CD4-positive, alpha-beta memory T cell (primary cell): Measurements from ENCODE around the gene ECE1. TPM values are rescaled to one million over a fixed set of nuclear protein-coding genes. Genes with fewer than 3 reads are reported as not detected.
"Not testable (repeated sequence)": the region's sequence is repeated elsewhere in the genome, so short reads cannot be mapped to it uniquely, and the experiment has no call there.

Experiments
- CTCF ChIA-PET: fragments of 350-600 bp; sonication (Branson Sonifier 250); formaldehyde crosslinking; loops from one replicate; lab custom pipeline; 2021; ENCODE audit warnings: inconsistent platforms; ENCODE audit not compliant: partially characterized antibody; lab: Charles Lee
- POLR2A ChIA-PET: fragments of 350-600 bp; sonication (Branson Sonifier 250); formaldehyde crosslinking; loops from one replicate; lab custom pipeline; 2021; ENCODE audit not compliant: partially characterized antibody; lab: Charles Lee
- DNase-seq, 5 donors: peaks; one replicate each; pipeline versions ENCODE4 v3.0.0 to v3.0.0-alpha.2; 2020 to 2022; ENCODE audit warnings: mixed read lengths in 1 of 5
- H3K27ac ChIP-seq: one replicate; pipeline ENCODE4 v1.7.0; 2013; ENCODE audit warnings: low read depth, low read length
- H3K27me3 ChIP-seq: 2 replicates; pipeline ENCODE4 v1.7.0; 2013; ENCODE audit warnings: mild to moderate bottlenecking, low read length, moderate library complexity; ENCODE audit not compliant: insufficient read depth
- H3K36me3 ChIP-seq: 2 replicates; pipeline ENCODE4 v1.7.0; 2013; ENCODE audit warnings: mild to moderate bottlenecking, low read length, moderate library complexity; ENCODE audit not compliant: insufficient read depth
- H3K4me1 ChIP-seq: 2 replicates; pipeline ENCODE4 v1.7.0; 2013; ENCODE audit warnings: mild to moderate bottlenecking, low read length, moderate library complexity; ENCODE audit not compliant: insufficient read depth
- H3K4me3 ChIP-seq, 2 donors: one replicate each; pipeline ENCODE4 v1.7.0; 2013; ENCODE audit warnings: low read length in 2 of 2, mild to moderate bottlenecking in 1 of 2
- H3K9me3 ChIP-seq, 2 donors: one replicate each; pipeline ENCODE4 v1.7.0; 2013; ENCODE audit warnings: low read length in 2 of 2, control low read depth in 1 of 2; ENCODE audit not compliant: control insufficient read depth in 1 of 2
- H3K27ac Mint-ChIP-seq, 7 donors: one replicate each; pipeline ENCODE4 v1.8.0; 2020 to 2021; ENCODE audit warnings: mixed read lengths in 7 of 7, mild to moderate bottlenecking in 6 of 7, inconsistent platforms in 3 of 7, moderate library complexity in 3 of 7
- H3K27me3 Mint-ChIP-seq, 2 donors: one replicate each; pipeline ENCODE4 v1.8.0; 2020 to 2021; ENCODE audit warnings: mixed read lengths in 2 of 2
- H3K36me3 Mint-ChIP-seq, 2 donors: one replicate each; pipeline ENCODE4 v1.8.0; 2020 to 2021; ENCODE audit warnings: mixed read lengths in 2 of 2, inconsistent platforms in 1 of 2, mild to moderate bottlenecking in 1 of 2
- H3K4me1 Mint-ChIP-seq, 4 donors: one replicate each; pipeline ENCODE4 v1.8.0; 2020 to 2021; ENCODE audit warnings: mixed read lengths in 4 of 4, mild to moderate bottlenecking in 1 of 4
- H3K4me3 Mint-ChIP-seq, 8 donors: one replicate each; pipeline ENCODE4 v1.8.0; 2020 to 2021; ENCODE audit warnings: mixed read lengths in 8 of 8, mild to moderate bottlenecking in 7 of 8, moderate library complexity in 6 of 8, inconsistent platforms in 3 of 8
- H3K9me3 Mint-ChIP-seq, 8 donors: one replicate each; pipeline ENCODE4 v1.8.0; 2020 to 2021; ENCODE audit warnings: mixed read lengths in 8 of 8, mild to moderate bottlenecking in 5 of 8, inconsistent platforms in 3 of 8, moderate library complexity in 1 of 8
- intact Hi-C: fragments of 100-400 bp; cut with micrococcal nuclease; formaldehyde crosslinking; loops from one replicate; pipeline ENCODE4 v1.15.1; 2023
- polyA plus RNA-seq, 2 donors: library from polyadenylated mRNA; unstranded; fragments of 300-500 nt; fragmentation: Illumina TruSeq; gene quantifications; one replicate each; pipeline ENCODE4 v1.2.3, GENCODE V29; 2021
- total RNA-seq, 2 experiments: library from RNA; stranded (reverse); gene quantifications; one replicate each; pipeline ENCODE4 v1.2.3, GENCODE V29; 2021

The ECE1 gene
- total and polyA plus RNA-seq, 4 experiments from 2014 or later: 10.0 to 104 (median 75.6) TPM

- intact Hi-C loops: loop anchor here (10.0 kb wide), 1 partner anchor 667 kb away; no protein-coding TSS in a partner anchor
- H3K4me1 ChIP-seq: no peaks in the 10 kb centered on the region
- no peaks in the 10 kb centered on the region for H3K9me3 ChIP-seq
- Mint-ChIP-seq H3K27ac (peak overlapping the region in 1 of 7 donors; percentile 55), H3K9me3 (no peaks in the 10 kb centered on the region), H3K36me3 (no peaks in the 10 kb centered on the region), H3K4me3 (no peak overlapping the region), H3K27me3 (peaks cover 4 to 6% of the 10 kb centered on the region in 2 donors), H3K4me1 (peaks cover 0 to 9% (median 4%) of the 10 kb centered on the region in 4 donors)
- ChIA-PET CTCF (interaction anchor here (0.9 to 2.6 kb wide), 3 partner anchors 34 to 496 kb away, joined by 3 to 15 read pairs (median 7); no protein-coding TSS in a partner anchor), POLR2A (no interaction called here)
- no peak for DNase-seq
- no peak overlapping the region for H3K4me3 ChIP-seq
- no peaks in the 10 kb centered on the region for H3K36me3 ChIP-seq
- H3K27me3 ChIP-seq: no peaks in the 10 kb centered on the region
- no peak overlapping the region for H3K27ac ChIP-seq
Measured at GRCh38 chr1:21192284-21192683, 98.0 kb downstream of the ECE1 start.

GRCh38 chr1:21190771-21191170 lies 99.5 kb downstream of the ECE1 start:
- peak overlapping the region in 1 of 7 donors; percentile 39 for H3K27ac Mint-ChIP-seq
- POLR2A ChIA-PET, H3K4me1 Mint-ChIP-seq, H3K36me3 ChIP-seq, H3K27ac ChIP-seq, H3K27me3 Mint-ChIP-seq, H3K4me3 ChIP-seq, DNase-seq, H3K4me3 Mint-ChIP-seq, H3K9me3 ChIP-seq, H3K27me3 ChIP-seq, H3K4me1 ChIP-seq, H3K36me3 Mint-ChIP-seq, H3K9me3 Mint-ChIP-seq: not testable (repeated sequence)
- CTCF ChIA-PET: interaction anchor here (1.2 to 2.6 kb wide), 4 partner anchors 12 to 494 kb away, joined by 3 to 7 read pairs (median 6); no protein-coding TSS in a partner anchor
- intact Hi-C loops: loop anchor here (10.0 kb wide), 1 partner anchor 666 kb away; no protein-coding TSS in a partner anchor

GRCh38 chr1:21189906-21190500 lies 100.3 kb downstream of the ECE1 start:
- no peak overlapping the region for H3K4me3 Mint-ChIP-seq

GRCh38 chr1:21189421-21189820 lies 100.8 kb downstream of the ECE1 start:
- Histone ChIP-seq H3K27me3 (no peaks in the 10 kb centered on the region), H3K9me3 (no peaks in the 10 kb centered on the region), H3K4me1 (no peaks in the 10 kb centered on the region), H3K4me3 (no peak overlapping the region), H3K36me3 (no peaks in the 10 kb centered on the region), H3K27ac (no peak overlapping the region)
- ChIA-PET POLR2A (no interaction called here), CTCF (interaction anchor here (0.6 to 1.3 kb wide), 3 partner anchors 11 to 492 kb away, joined by 3 to 13 read pairs (median 4); no protein-coding TSS in a partner anchor)
- H3K27ac Mint-ChIP-seq: no peak overlapping the region
- H3K27me3 Mint-ChIP-seq: peaks cover 0 to 3% of the 10 kb centered on the region in 2 donors
- peaks cover 0 to 5% (median 2%) of the 10 kb centered on the region in 4 donors for H3K4me1 Mint-ChIP-seq
- DNase-seq: no peak
- no peaks in the 10 kb centered on the region for H3K36me3 Mint-ChIP-seq
- no peak overlapping the region for H3K4me3 Mint-ChIP-seq
- intact Hi-C loops: no loop called here
- no peaks in the 10 kb centered on the region for H3K9me3 Mint-ChIP-seq

More at GRCh38 chr1:21189906-21190500, 100.3 kb downstream of the ECE1 start:
- no peaks in the 10 kb centered on the region for H3K27me3 ChIP-seq
- H3K4me1 Mint-ChIP-seq: peaks cover 0 to 6% (median 3%) of the 10 kb centered on the region in 4 donors
- H3K27me3 Mint-ChIP-seq: peaks cover 0 to 3% of the 10 kb centered on the region in 2 donors
- H3K4me3 ChIP-seq: no peak overlapping the region
- H3K36me3 ChIP-seq: no peaks in the 10 kb centered on the region
- no peak overlapping the region for H3K27ac ChIP-seq
- DNase-seq: no peak
- no peaks in the 10 kb centered on the region for H3K4me1 ChIP-seq
- CTCF ChIA-PET: interaction anchor here (1.2 to 1.5 kb wide), 4 partner anchors 13 to 493 kb away, joined by 3 to 13 read pairs (median 6); no protein-coding TSS in a partner anchor
- intact Hi-C loops: loop anchor here (10.0 kb wide), 1 partner anchor 665 kb away; no protein-coding TSS in a partner anchor
- no peaks in the 10 kb centered on the region for H3K9me3 ChIP-seq
- H3K36me3 Mint-ChIP-seq: no peaks in the 10 kb centered on the region
- POLR2A ChIA-PET: no interaction called here
- H3K9me3 Mint-ChIP-seq: no peaks in the 10 kb centered on the region
- H3K27ac Mint-ChIP-seq: no peak overlapping the region

GRCh38 chr1:21188235-21188634 lies 102.0 kb downstream of the ECE1 start:
- peak overlapping the region in 1 of 7 donors; percentile 55 for H3K27ac Mint-ChIP-seq
- H3K4me1 Mint-ChIP-seq: peaks cover 0 to 5% (median 2%) of the 10 kb centered on the region in 4 donors
- H3K36me3 ChIP-seq: no peaks in the 10 kb centered on the region
- intact Hi-C loops: no loop called here
- no peaks in the 10 kb centered on the region for H3K9me3 Mint-ChIP-seq
- H3K27me3 Mint-ChIP-seq: peaks cover 0 to 1% of the 10 kb centered on the region in 2 donors
- no peak overlapping the region for H3K4me3 Mint-ChIP-seq
- no peak for DNase-seq
- H3K27ac ChIP-seq: no peak overlapping the region
- no peaks in the 10 kb centered on the region for H3K9me3 ChIP-seq
- H3K4me3 ChIP-seq: no peak overlapping the region
- POLR2A ChIA-PET: no interaction called here
- H3K36me3 Mint-ChIP-seq: no peaks in the 10 kb centered on the region
- H3K27me3 ChIP-seq: no peaks in the 10 kb centered on the region
- no peaks in the 10 kb centered on the region for H3K4me1 ChIP-seq
- CTCF ChIA-PET: no interaction called here

DNA sequence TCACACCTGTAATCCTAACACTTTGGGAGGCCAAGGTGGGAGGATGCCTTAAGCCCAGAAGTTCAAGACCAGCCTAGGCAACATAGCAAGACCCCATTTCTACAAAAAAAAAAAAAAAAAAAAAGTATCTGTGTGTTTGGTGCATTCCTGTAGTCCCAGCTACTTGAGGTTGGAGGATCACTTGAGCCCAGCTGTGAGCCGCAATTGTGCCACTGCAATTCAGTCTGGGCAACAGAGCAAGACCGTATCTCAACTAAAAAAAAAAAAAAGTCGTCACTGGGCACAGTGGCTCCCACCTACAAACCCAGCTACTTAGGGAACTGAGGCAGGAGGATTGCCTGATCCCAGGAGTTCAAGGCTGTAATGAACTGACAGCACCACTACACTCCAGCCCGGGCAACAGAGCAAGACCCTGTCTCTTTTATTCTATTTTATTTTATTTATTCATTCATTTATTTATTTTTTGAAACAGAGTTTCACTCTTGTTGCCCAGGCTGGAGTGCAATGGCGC lies 105.0 kb downstream of the ECE1 start:
- intact Hi-C loops: no loop called here
- no peaks in the 10 kb centered on the region for H3K27me3 ChIP-seq
- Mint-ChIP-seq H3K27ac (no peak overlapping the region), H3K27me3 (peaks cover 0 to 1% of the 10 kb centered on the region in 2 donors), H3K4me1 (peaks cover 0 to 2% (median 0%) of the 10 kb centered on the region in 4 donors), H3K4me3 (no peak overlapping the region), H3K9me3 (no peaks in the 10 kb centered on the region), H3K36me3 (no peaks in the 10 kb centered on the region)
- no peaks in the 10 kb centered on the region for H3K4me1 ChIP-seq
- no peak for DNase-seq
- no peak overlapping the region for H3K4me3 ChIP-seq
- CTCF ChIA-PET: interaction anchor here (0.6 to 1.5 kb wide), 3 partner anchors 9 to 32 kb away, joined by 3 to 4 read pairs (median 4); no protein-coding TSS in a partner anchor
- no peak overlapping the region for H3K27ac ChIP-seq
- H3K9me3 ChIP-seq: no peaks in the 10 kb centered on the region
- POLR2A ChIA-PET: no interaction called here
- H3K36me3 ChIP-seq: no peaks in the 10 kb centered on the region

DNA sequence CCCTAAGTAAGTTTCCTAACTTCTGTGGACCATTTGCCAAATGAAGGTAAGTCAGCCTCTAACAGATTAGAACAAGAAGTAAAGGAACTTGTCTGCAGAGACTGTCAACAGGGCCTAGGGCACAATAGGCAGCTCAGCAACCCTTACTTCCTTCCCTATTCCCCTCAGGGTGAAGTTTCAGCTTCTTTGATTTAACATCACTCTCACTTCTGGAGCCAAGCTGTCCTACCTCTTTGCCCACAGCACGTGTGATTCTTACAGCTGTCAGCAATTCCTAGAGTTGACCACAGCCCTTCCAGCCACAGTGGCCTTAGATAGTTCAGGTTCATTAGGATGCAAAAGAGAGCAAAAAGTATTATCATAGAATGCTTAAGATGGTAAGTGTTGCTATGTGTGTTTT lies 106.0 kb downstream of the ECE1 start:
- Histone ChIP-seq H3K4me3 (no peak overlapping the region), H3K36me3 (no peaks in the 10 kb centered on the region), H3K27ac (no peak overlapping the region), H3K9me3 (no peaks in the 10 kb centered on the region), H3K27me3 (no peaks in the 10 kb centered on the region), H3K4me1 (no peaks in the 10 kb centered on the region)
- no peak for DNase-seq
- intact Hi-C loops: no loop called here
- CTCF ChIA-PET: interaction anchor here (0.8 to 1.5 kb wide), 2 partner anchors 11 to 33 kb away, joined by 4 read pairs; no protein-coding TSS in a partner anchor
- H3K9me3 Mint-ChIP-seq: no peaks in the 10 kb centered on the region
- no peak overlapping the region for H3K4me3 Mint-ChIP-seq
- H3K36me3 Mint-ChIP-seq: no peaks in the 10 kb centered on the region
- H3K27ac Mint-ChIP-seq: no peak overlapping the region
- peaks cover 0 to 1% of the 10 kb centered on the region in 2 donors for H3K27me3 Mint-ChIP-seq
- POLR2A ChIA-PET: no interaction called here
- no peaks in the 10 kb centered on the region for H3K4me1 Mint-ChIP-seq
